Measurements from ENCODE around the gene KLHL29.

The KLHL29 gene

GRCh38 chr2:23478087-23478932 is 93.3 kb downstream of the KLHL29 start:
- H3K9me3 ChIP-seq, result no peaks in the 10 kb centered on the region
- H3K36me3 ChIP-seq (replicated peaks), result no peaks in the 10 kb centered on the region
- in situ Hi-C loops (cut with MboI; ENCODE audit: low sequenced_read_pairs), result no loop called here
- H3K4me1 ChIP-seq, result peaks cover 12% of the 10 kb centered on the region
- H3K27me3 ChIP-seq (ENCODE audit: low read depth), result peaks cover 5% of the 10 kb centered on the region; the same call in 1 of the 2 replicates
- H3K4me3 ChIP-seq, result no peak overlapping the region
- DNase-seq (ENCODE audit: low spot score in 2 of 2), result no peak

GRCh38 chr2:23478933-23479683 is 94.1 kb downstream of the KLHL29 start:
- Histone ChIP-seq H3K27me3 (ENCODE audit: low read depth) (peaks cover 3% of the 10 kb centered on the region; the same call in 1 of the 2 replicates), H3K4me3 (no peak overlapping the region), H3K4me1 (peaks cover 12% of the 10 kb centered on the region), H3K9me3 (no peaks in the 10 kb centered on the region), H3K36me3 (replicated peaks) (no peaks in the 10 kb centered on the region)
- in situ Hi-C loops (cut with MboI; ENCODE audit: low sequenced_read_pairs), result no loop called here
- DNase-seq (ENCODE audit: low spot score in 2 of 2), result no peak

GRCh38 chr2:23480957-23481797 is 96.2 kb downstream of the KLHL29 start:
- in situ Hi-C loops (cut with MboI; ENCODE audit: low sequenced_read_pairs), result no loop called here
- Histone ChIP-seq H3K27me3 (ENCODE audit: low read depth) (no peaks in the 10 kb centered on the region), H3K9me3 (no peaks in the 10 kb centered on the region), H3K36me3 (replicated peaks) (no peaks in the 10 kb centered on the region), H3K4me3 (no peak overlapping the region), H3K4me1 (no peaks in the 10 kb centered on the region)
- no peak for DNase-seq (ENCODE audit: low spot score in 2 of 2)

GRCh38 chr2:23482188-23482587 is 97.2 kb downstream of the KLHL29 start:
- Histone ChIP-seq H3K27me3 (ENCODE audit: low read depth) (no peaks in the 10 kb centered on the region), H3K9me3 (no peaks in the 10 kb centered on the region), H3K36me3 (replicated peaks) (no peaks in the 10 kb centered on the region), H3K4me3 (no peak overlapping the region), H3K4me1 (no peaks in the 10 kb centered on the region)
- no peak for DNase-seq (ENCODE audit: low spot score in 2 of 2)
- in situ Hi-C loops (cut with MboI; ENCODE audit: low sequenced_read_pairs), result no loop called here

- Histone ChIP-seq H3K9me3 (no peaks in the 10 kb centered on the region), H3K4me3 (no peak overlapping the region), H3K4me1 (no peaks in the 10 kb centered on the region), H3K36me3 (replicated peaks) (no peaks in the 10 kb centered on the region), H3K27me3 (ENCODE audit: low read depth) (no peaks in the 10 kb centered on the region)
- in situ Hi-C loops (cut with MboI; ENCODE audit: low sequenced_read_pairs), result no loop called here
- DNase-seq (ENCODE audit: low spot score in 2 of 2), result no peak
Observed at GRCh38 chr2:23482607-23483006, 97.6 kb downstream of the KLHL29 start.

GRCh38 chr2:23483791-23484190 is 98.8 kb downstream of the KLHL29 start:
- DNase-seq (ENCODE audit: low spot score in 2 of 2), result no peak
- Histone ChIP-seq H3K4me1 (no peaks in the 10 kb centered on the region), H3K4me3 (no peak overlapping the region), H3K36me3 (replicated peaks) (no peaks in the 10 kb centered on the region), H3K27me3 (ENCODE audit: low read depth) (no peaks in the 10 kb centered on the region), H3K9me3 (no peaks in the 10 kb centered on the region)
- in situ Hi-C loops (cut with MboI; ENCODE audit: low sequenced_read_pairs), result no loop called here

GRCh38 chr2:23484275-23484674 is 99.3 kb downstream of the KLHL29 start:
- no peaks in the 10 kb centered on the region for H3K9me3 ChIP-seq
- H3K27me3 ChIP-seq (ENCODE audit: low read depth), result no peaks in the 10 kb centered on the region
- no peaks in the 10 kb centered on the region for H3K36me3 ChIP-seq (replicated peaks)
- no peaks in the 10 kb centered on the region for H3K4me1 ChIP-seq
- in situ Hi-C loops (cut with MboI; ENCODE audit: low sequenced_read_pairs), result no loop called here
- DNase-seq (ENCODE audit: low spot score in 2 of 2), result no peak
- H3K4me3 ChIP-seq, result no peak overlapping the region

GRCh38 chr2:23484767-23485166 is 99.8 kb downstream of the KLHL29 start:
- no peak overlapping the region for H3K4me3 ChIP-seq
- H3K27me3 ChIP-seq (ENCODE audit: low read depth), result no peaks in the 10 kb centered on the region
- no peaks in the 10 kb centered on the region for H3K4me1 ChIP-seq
- in situ Hi-C loops (cut with MboI; ENCODE audit: low sequenced_read_pairs), result no loop called here
- H3K36me3 ChIP-seq (replicated peaks), result no peaks in the 10 kb centered on the region
- DNase-seq (ENCODE audit: low spot score in 2 of 2), result no peak
- H3K9me3 ChIP-seq, result no peaks in the 10 kb centered on the region

GRCh38 chr2:23485261-23485660 is 100.3 kb downstream of the KLHL29 start:
- H3K27me3 ChIP-seq (ENCODE audit: low read depth), result no peaks in the 10 kb centered on the region
- H3K36me3 ChIP-seq (replicated peaks), result no peaks in the 10 kb centered on the region
- no peak for DNase-seq (ENCODE audit: low spot score in 2 of 2)
- H3K9me3 ChIP-seq, result no peaks in the 10 kb centered on the region
- in situ Hi-C loops (cut with MboI; ENCODE audit: low sequenced_read_pairs), result no loop called here
- no peak overlapping the region for H3K4me3 ChIP-seq
- no peaks in the 10 kb centered on the region for H3K4me1 ChIP-seq

GRCh38 chr2:23485841-23486683 is 101.1 kb downstream of the KLHL29 start:
- in situ Hi-C loops (cut with MboI; ENCODE audit: low sequenced_read_pairs), result no loop called here
- H3K4me3 ChIP-seq, result no peak overlapping the region
- H3K27me3 ChIP-seq (ENCODE audit: low read depth), result no peaks in the 10 kb centered on the region
- no peak for DNase-seq (ENCODE audit: low spot score in 2 of 2)
- H3K36me3 ChIP-seq (replicated peaks), result no peaks in the 10 kb centered on the region
- H3K4me1 ChIP-seq, result no peaks in the 10 kb centered on the region
- H3K9me3 ChIP-seq, result no peaks in the 10 kb centered on the region

GRCh38 chr2:23486684-23487075 is 101.7 kb downstream of the KLHL29 start:
- Histone ChIP-seq H3K4me3 (no peak overlapping the region), H3K9me3 (no peaks in the 10 kb centered on the region), H3K36me3 (replicated peaks) (no peaks in the 10 kb centered on the region), H3K27me3 (ENCODE audit: low read depth) (no peaks in the 10 kb centered on the region), H3K4me1 (no peaks in the 10 kb centered on the region)
- DNase-seq (ENCODE audit: low spot score in 2 of 2), result no peak
- in situ Hi-C loops (cut with MboI; ENCODE audit: low sequenced_read_pairs), result no loop called here

GRCh38 chr2:23487735-23488492 is 102.9 kb downstream of the KLHL29 start:
- Histone ChIP-seq H3K4me1 (no peaks in the 10 kb centered on the region), H3K27me3 (ENCODE audit: low read depth) (no peaks in the 10 kb centered on the region), H3K9me3 (no peaks in the 10 kb centered on the region), H3K4me3 (no peak overlapping the region), H3K36me3 (replicated peaks) (no peaks in the 10 kb centered on the region)
- DNase-seq (ENCODE audit: low spot score in 2 of 2), result no peak
- in situ Hi-C loops (cut with MboI; ENCODE audit: low sequenced_read_pairs), result no loop called here
